ENCODE measurements around the gene HNRNPL.

The HNRNPL gene

DNA sequence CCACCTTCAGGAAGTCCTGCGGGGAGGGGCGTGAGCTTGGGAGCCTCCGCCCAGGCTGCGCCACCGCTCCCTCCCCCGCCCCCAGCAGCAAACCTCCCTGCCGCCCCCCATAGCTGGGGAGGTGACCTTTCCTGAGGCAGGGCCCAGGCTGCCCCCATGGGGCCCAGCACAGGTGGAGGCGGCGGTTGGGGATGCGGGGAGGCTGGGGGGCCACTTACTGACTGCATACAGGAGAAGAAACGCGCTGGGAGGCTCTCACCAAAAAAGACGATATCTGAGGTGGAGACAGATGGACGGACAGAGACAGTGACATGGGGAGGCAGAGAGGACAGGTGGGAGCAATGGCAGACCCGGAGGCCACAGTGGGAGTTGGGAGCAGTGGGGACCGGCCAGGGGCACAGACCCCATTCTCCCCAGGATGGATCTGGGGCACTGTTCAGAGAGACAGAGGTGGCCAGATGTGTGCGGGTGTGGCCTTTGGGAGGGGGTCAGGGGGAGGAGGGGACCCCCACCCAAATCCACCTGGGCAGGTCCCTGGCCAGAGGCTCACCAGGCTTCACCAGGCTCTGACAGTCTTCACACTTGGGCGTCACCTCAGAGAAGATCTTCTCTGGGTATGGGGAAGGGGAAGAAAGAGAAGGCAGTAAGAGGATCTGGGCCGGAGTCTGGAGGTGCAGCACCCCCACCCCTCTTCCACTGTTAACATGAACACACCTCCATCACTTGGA is 31.3 kb upstream of the HNRNPL start:
- no peak for ATAC-seq
- no peak for TF ChIP-seq ISL1 (CRISPR knock-in tag; IDR thresholded peaks at IDR 0.05)
- no peak for TF ChIP-seq ARNTL (CRISPR knock-in tag; IDR thresholded peaks at IDR 0.05; ENCODE audit: borderline replicate concordance, low read depth)
- no peak for TF ChIP-seq SNAI2 (CRISPR knock-in tag; IDR thresholded peaks at IDR 0.05)
- TF ChIP-seq ZFP30 (CRISPR knock-in tag; IDR thresholded peaks at IDR 0.05): no peak
- TF ChIP-seq ZNF70 (CRISPR knock-in tag; IDR thresholded peaks at IDR 0.05): no peak
- no peak for TF ChIP-seq ZFP3 (CRISPR knock-in tag; IDR thresholded peaks at IDR 0.05)
- no peak for TF ChIP-seq POU6F1 (CRISPR knock-in tag; IDR thresholded peaks at IDR 0.05; ENCODE audit: borderline replicate concordance, low read depth)
- no peak for TF ChIP-seq RARB (CRISPR knock-in tag; IDR thresholded peaks at IDR 0.05)
- no peak for TF ChIP-seq TCF4 (CRISPR knock-in tag; IDR thresholded peaks at IDR 0.05; ENCODE audit: borderline replicate concordance)
- no peak for TF ChIP-seq CSDC2 (CRISPR knock-in tag; IDR thresholded peaks at IDR 0.05)
- TF ChIP-seq ZNF565 (CRISPR knock-in tag; conservative IDR thresholded peaks at IDR 0.05; ENCODE audit: low read depth): no peak
- no peak for TF ChIP-seq CSRNP3 (CRISPR knock-in tag; IDR thresholded peaks at IDR 0.05)
- no peak for TF ChIP-seq TSHZ2 (CRISPR knock-in tag; IDR thresholded peaks at IDR 0.05)
- TF ChIP-seq ZNF8 (CRISPR knock-in tag; IDR thresholded peaks at IDR 0.05): no peak
- TF ChIP-seq PPARA (CRISPR knock-in tag; IDR thresholded peaks at IDR 0.05; ENCODE audit: borderline replicate concordance): no peak
- TF ChIP-seq BACH2 (CRISPR knock-in tag; IDR thresholded peaks at IDR 0.05; ENCODE audit: borderline replicate concordance): no peak
- no peak for TF ChIP-seq PATZ1 (CRISPR knock-in tag; IDR thresholded peaks at IDR 0.05; ENCODE audit: borderline replicate concordance)
- TF ChIP-seq ZC3H10 (CRISPR knock-in tag; IDR thresholded peaks at IDR 0.05): no peak

- ATAC-seq: no peak
- no peak for TF ChIP-seq ZC3H10 (CRISPR knock-in tag; IDR thresholded peaks at IDR 0.05)
- no peak for TF ChIP-seq ZNF8 (CRISPR knock-in tag; IDR thresholded peaks at IDR 0.05)
- TF ChIP-seq TSHZ2 (CRISPR knock-in tag; IDR thresholded peaks at IDR 0.05): no peak
- TF ChIP-seq ZNF70 (CRISPR knock-in tag; IDR thresholded peaks at IDR 0.05): no peak
- TF ChIP-seq PPARA (CRISPR knock-in tag; IDR thresholded peaks at IDR 0.05; ENCODE audit: borderline replicate concordance): no peak
- TF ChIP-seq OSR1 (CRISPR knock-in tag; IDR thresholded peaks at IDR 0.05): no peak
- TF ChIP-seq GLIS3 (CRISPR knock-in tag; IDR thresholded peaks at IDR 0.05): no peak
Observed at GRCh38 chr19:38880076-38880881, 30.5 kb upstream of the HNRNPL start.

All from SK-N-SH treated with all-trans-retinoic acid at 6 μM for 48 hours (cell line).